Uterus (tissue), 2 donors: ENCODE results near the gene MMP25.

Experiments
- POLR2A ChIP-seq, 2 donors: fragments of 450-650 bp; IDR thresholded peaks; one replicate each; pipeline ENCODE4 v1.6.1; 2016; ENCODE audit warnings: antibody characterized with exemption in 2 of 2, mild to moderate bottlenecking in 1 of 2, moderate library complexity in 1 of 2
- TF ChIP-seq, protein P1 (sequence below), 4 experiments: fragments of 200-600 bp in 2 of 4; fragments of 450-650 bp in 2 of 4; sonication (generic) in 2 of 4; IDR thresholded peaks; one replicate each; pipeline ENCODE4 v1.5.1; 2016 to 2019; ENCODE audit warnings: antibody characterized with exemption in 4 of 4, mild to moderate bottlenecking in 2 of 4, moderate library complexity in 1 of 4

DNA sequence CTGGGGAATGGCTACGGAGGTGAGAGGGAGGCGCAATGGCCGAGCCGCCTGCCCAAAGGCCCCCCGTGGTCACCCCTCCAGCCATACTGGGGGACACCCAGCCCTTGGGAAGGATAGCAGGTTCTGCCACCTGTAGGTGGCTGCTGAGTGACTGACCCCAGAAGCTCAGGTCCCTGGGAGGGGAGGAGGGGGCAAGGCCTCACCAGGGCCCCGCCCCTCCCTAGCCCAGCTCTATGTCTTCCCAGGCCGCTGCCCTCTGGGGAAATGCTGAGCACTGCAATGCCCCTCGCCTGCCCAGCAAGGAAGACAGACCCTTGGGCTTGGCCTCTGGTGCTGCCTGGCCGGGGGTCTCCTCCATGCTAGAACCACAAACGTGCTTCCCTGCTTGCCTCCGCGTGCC lies 45.0 kb upstream of the MMP25 start:
- no peak for TF ChIP-seq POLR2A (IDR thresholded peaks at IDR 0.05)
- TF ChIP-seq, protein P1, sequence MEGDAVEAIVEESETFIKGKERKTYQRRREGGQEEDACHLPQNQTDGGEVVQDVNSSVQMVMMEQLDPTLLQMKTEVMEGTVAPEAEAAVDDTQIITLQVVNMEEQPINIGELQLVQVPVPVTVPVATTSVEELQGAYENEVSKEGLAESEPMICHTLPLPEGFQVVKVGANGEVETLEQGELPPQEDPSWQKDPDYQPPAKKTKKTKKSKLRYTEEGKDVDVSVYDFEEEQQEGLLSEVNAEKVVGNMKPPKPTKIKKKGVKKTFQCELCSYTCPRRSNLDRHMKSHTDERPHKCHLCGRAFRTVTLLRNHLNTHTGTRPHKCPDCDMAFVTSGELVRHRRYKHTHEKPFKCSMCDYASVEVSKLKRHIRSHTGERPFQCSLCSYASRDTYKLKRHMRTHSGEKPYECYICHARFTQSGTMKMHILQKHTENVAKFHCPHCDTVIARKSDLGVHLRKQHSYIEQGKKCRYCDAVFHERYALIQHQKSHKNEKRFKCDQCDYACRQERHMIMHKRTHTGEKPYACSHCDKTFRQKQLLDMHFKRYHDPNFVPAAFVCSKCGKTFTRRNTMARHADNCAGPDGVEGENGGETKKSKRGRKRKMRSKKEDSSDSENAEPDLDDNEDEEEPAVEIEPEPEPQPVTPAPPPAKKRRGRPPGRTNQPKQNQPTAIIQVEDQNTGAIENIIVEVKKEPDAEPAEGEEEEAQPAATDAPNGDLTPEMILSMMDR (IDR thresholded peaks at IDR 0.05): no peak
